H1 (cell line): ENCODE results near the gene HMGN3. TPM values are rescaled to one million over a fixed set of nuclear protein-coding genes. Genes with fewer than 3 reads are reported as not detected.
A peak's percentile ranks its signal among the peaks of the same experiment; 100 is the strongest.

ENCODE experiments used
- CTCF ChIA-PET: fragments of 300-600 bp; sonication (Branson Sonifier 250); formaldehyde crosslinking; loops from one replicate; lab custom pipeline; 2021; ENCODE audit not compliant: partially characterized antibody; lab: Charles Lee
- POLR2A ChIA-PET: fragments of 300-600 bp; sonication (Branson Sonifier 250); formaldehyde crosslinking; loops from one replicate; lab custom pipeline; 2021; ENCODE audit warnings: inconsistent platforms; ENCODE audit not compliant: partially characterized antibody; lab: Charles Lee
- DNase-seq, 2 experiments: peaks; one replicate each; pipeline versions ENCODE4 v3.0.0 to v3.0.0-alpha.2; 2010 to 2022; ENCODE audit warnings: low spot score in 2 of 2, low read depth in 1 of 2, mixed read lengths in 1 of 2
- FAIRE-seq: peaks from 2 replicates; lab custom pipeline; 2011; peaks lifted over from hg19 to GRCh38; lab: Jason Lieb, UNC
- H2AFZ ChIP-seq: 2 replicates; pipeline ENCODE4 v1.8.1; 2012; ENCODE audit warnings: low read length, inconsistent platforms
- H2AK5ac ChIP-seq: 2 replicates; pipeline ENCODE4 v1.6.1; 2013; ENCODE audit warnings: low read depth, low read length
- H2BK120ac ChIP-seq: replicated peaks from 2 replicates; pipeline ENCODE3; 2013; ENCODE audit warnings: low read depth, low read length, inconsistent platforms
- H2BK12ac ChIP-seq: 2 replicates; pipeline ENCODE4 v1.6.1; 2013; ENCODE audit warnings: low read depth, low read length
- H2BK15ac ChIP-seq: 2 replicates; pipeline ENCODE4 v1.6.1; 2013; ENCODE audit warnings: low read length
- H2BK20ac ChIP-seq: 2 replicates; pipeline ENCODE4 v1.6.1; 2013; ENCODE audit warnings: low read length
- H2BK5ac ChIP-seq: 2 replicates; pipeline ENCODE4 v1.6.1; 2013; ENCODE audit warnings: low read depth, low read length
- H3K14ac ChIP-seq: 2 replicates; pipeline ENCODE4 v1.6.1; 2013; ENCODE audit warnings: inconsistent platforms; ENCODE audit not compliant: insufficient read length
- H3K18ac ChIP-seq: 2 replicates; pipeline ENCODE4 v1.6.1; 2013; ENCODE audit warnings: low read length; ENCODE audit errors: extremely low read depth
- H3K23ac ChIP-seq: 2 replicates; pipeline ENCODE4 v1.6.1; 2013; ENCODE audit warnings: inconsistent platforms; ENCODE audit not compliant: insufficient read length
- H3K23me2 ChIP-seq: 2 replicates; pipeline ENCODE4 v1.6.1; 2013; ENCODE audit warnings: low read depth, low read length
- H3K27ac ChIP-seq: 2 replicates; pipeline ENCODE4 v1.6.1; 2011; ENCODE audit warnings: low read depth, low read length, inconsistent platforms
- H3K27me3 ChIP-seq, 4 experiments: replicated peaks in 1 of 4; 1 replicate in 1 of 4; 2 replicates in 3 of 4; pipeline versions ENCODE4 v1.6.1 to v1.8.1; 2011 to 2013; ENCODE audit warnings: low read length in 3 of 4, mild to moderate bottlenecking in 3 of 4, inconsistent platforms in 2 of 4, mixed read lengths in 2 of 4, moderate library complexity in 1 of 4; ENCODE audit not compliant: control insufficient read depth in 3 of 4, insufficient read depth in 3 of 4; ENCODE audit errors: extremely low read depth in 1 of 4
- H3K36me3 ChIP-seq, 4 experiments: 2 replicates each; pipeline versions ENCODE4 v1.6.1 to v1.8.1; 2011 to 2013; ENCODE audit warnings: mild to moderate bottlenecking in 4 of 4, low read length in 3 of 4, moderate library complexity in 2 of 4, control low read depth in 1 of 4, inconsistent platforms in 1 of 4; ENCODE audit not compliant: insufficient read depth in 4 of 4, control insufficient read depth in 2 of 4
- H3K4ac ChIP-seq: replicated peaks from 2 replicates; pipeline ENCODE3; 2013; ENCODE audit warnings: low read length, low read depth, mixed read lengths, inconsistent platforms; ENCODE audit not compliant: insufficient read length
- H3K4me1 ChIP-seq, 4 experiments: replicated peaks in 1 of 4; 1 replicate in 1 of 4; 2 replicates in 3 of 4; pipeline versions ENCODE4 v1.6.1 to v1.8.1; 2011 to 2013; ENCODE audit warnings: low read length in 3 of 4, inconsistent platforms in 2 of 4, mixed read lengths in 1 of 4; ENCODE audit not compliant: insufficient read depth in 4 of 4, control insufficient read depth in 3 of 4
- H3K4me2 ChIP-seq, 2 experiments: 2 replicates each; pipeline versions ENCODE4 v1.6.1 to v1.8.1; 2011 to 2013; ENCODE audit warnings: low read depth in 2 of 2, low read length in 2 of 2, control low read depth in 1 of 2, inconsistent platforms in 1 of 2, mild to moderate bottlenecking in 1 of 2; ENCODE audit not compliant: insufficient read depth in 1 of 2
- H3K4me3 ChIP-seq, 4 experiments: fragments of 200-600, 300-600 bp in 1 of 4; sonication (generic), shearing (Covaris generic), sonication (Bioruptor Twin) in 1 of 4; 2 replicates each; pipeline versions ENCODE4 v1.5.1 to v1.8.1; 2011 to 2016; ENCODE audit warnings: low read length in 4 of 4, low read depth in 3 of 4, control low read depth in 2 of 4, inconsistent platforms in 2 of 4, mild to moderate bottlenecking in 2 of 4, mixed read lengths in 1 of 4, moderate library complexity in 1 of 4; ENCODE audit not compliant: insufficient read depth in 2 of 4; ENCODE audit errors: extremely low read depth in 1 of 4
- H3K56ac ChIP-seq: replicated peaks from 2 replicates; pipeline ENCODE3; 2013; ENCODE audit warnings: low read depth, mild to moderate bottlenecking, mixed read lengths, low read length, inconsistent platforms; ENCODE audit not compliant: insufficient read length
- H3K79me1 ChIP-seq: 2 replicates; pipeline ENCODE4 v1.6.1; 2013; ENCODE audit warnings: low read depth, low read length, control low read depth
- H3K79me2 ChIP-seq, 2 experiments: 2 replicates each; pipeline versions ENCODE4 v1.6.1 to v1.8.1; 2012 to 2013; ENCODE audit warnings: low read length in 2 of 2, mild to moderate bottlenecking in 2 of 2, inconsistent platforms in 1 of 2; ENCODE audit not compliant: insufficient read depth in 2 of 2, control insufficient read depth in 1 of 2
- H3K9ac ChIP-seq, 4 experiments: replicated peaks in 1 of 4; 1 replicate in 1 of 4; 2 replicates in 3 of 4; pipeline versions ENCODE4 v1.6.1 to v1.8.1; 2011 to 2013; ENCODE audit warnings: low read depth in 3 of 4, low read length in 3 of 4, control low read depth in 2 of 4, mild to moderate bottlenecking in 2 of 4, moderate library complexity in 2 of 4, inconsistent platforms in 1 of 4; ENCODE audit errors: extremely low read depth in 1 of 4
- H3K9me3 ChIP-seq, 2 experiments: 2 replicates each; pipeline versions ENCODE4 v1.6.1 to v1.8.1; 2012 to 2013; ENCODE audit warnings: mild to moderate bottlenecking in 2 of 2, moderate library complexity in 2 of 2, control low read depth in 1 of 2, inconsistent platforms in 1 of 2, low read depth in 1 of 2, low read length in 1 of 2, mixed read lengths in 1 of 2; ENCODE audit not compliant: insufficient read depth in 2 of 2
- H4K20me1 ChIP-seq, 2 experiments: replicated peaks in 1 of 2; 2 replicates each; pipeline versions ENCODE3 to v1.8.1; 2011 to 2013; ENCODE audit warnings: inconsistent platforms in 2 of 2, low read length in 2 of 2, mild to moderate bottlenecking in 1 of 2; ENCODE audit not compliant: insufficient read depth in 2 of 2, control insufficient read depth in 1 of 2
- H4K5ac ChIP-seq: 2 replicates; pipeline ENCODE4 v1.6.1; 2013; ENCODE audit warnings: low read length, low read depth, mixed read lengths, inconsistent platforms; ENCODE audit not compliant: insufficient read length
- H4K8ac ChIP-seq: 2 replicates; pipeline ENCODE4 v1.8.0; 2013; ENCODE audit warnings: mild to moderate bottlenecking, moderate library complexity, low read length, inconsistent platforms; ENCODE audit not compliant: insufficient read depth; ENCODE audit errors: extremely low read depth
- H4K91ac ChIP-seq: replicated peaks from 2 replicates; pipeline ENCODE3; 2013; ENCODE audit warnings: low read length, mixed read lengths, inconsistent platforms; ENCODE audit not compliant: insufficient read length
- GTF2F1 ChIP-seq: IDR thresholded peaks from 2 replicates; pipeline ENCODE4 v1.6.1; 2012; ENCODE audit warnings: low read depth, low read length, improper control_type of control experiment, borderline replicate concordance
- WGBS, 2 experiments: shearing (Covaris generic) in 1 of 2; methylation state at CpG; one replicate each; pipeline versions ENCODE4 v1.1.6 to v1.1.7; 2013 to 2015; ENCODE audit warnings: low lambda C conversion rate in 2 of 2, mixed read lengths in 2 of 2, inconsistent platforms in 1 of 2, low coverage in 1 of 2, missing lambda C conversion rate in 1 of 2; ENCODE audit not compliant: insufficient replicate concordance in 2 of 2, insufficient coverage in 1 of 2, insufficient read length in 1 of 2; ENCODE audit errors: extremely low coverage in 1 of 2, missing lambda C conversion rate in 1 of 2; 5-methylcytosine and 5-hydroxymethylcytosine counted together
- polyA plus RNA-seq, 7 experiments: library from polyadenylated mRNA; depleted of rRNA in 3 of 7; stranded (reverse) in 5 of 7; unstranded in 2 of 7; fragments of >200 nt in 5 of 7; fragments of 200-250 nt in 2 of 7; gene quantifications; 1 replicate in 5 of 7; 2 replicates in 1 of 7; 4 replicates in 1 of 7; pipeline versions ENCODE4 v1.2.1 to v1.2.3, GENCODE V29; 2011 to 2013; ENCODE audit warnings: missing spikeins in 2 of 7, mixed read lengths in 2 of 7
- total RNA-seq: library from RNA; stranded (reverse); fragmentation: NEBNext Ultra II Directional; extraction: Animal tissue kit (Norgen Biotek cat#: 25700); gene quantifications from 2 replicates; pipeline ENCODE4 v1.2.1, GENCODE V29; 2021

HMGN3 gene
- total and polyA plus RNA-seq, 2 of the 8 experiments (the other 6 are each of a cell fraction or from before 2014, with no cell fraction given) = 84.4 to 167 TPM

- Histone ChIP-seq H4K8ac (no peak overlapping the region), H2BK12ac (no peak overlapping the region), H3K79me2 (no peaks in the 10 kb centered on the region), H4K91ac (no peak overlapping the region), H2AK5ac (no peak overlapping the region), H4K20me1 (no peaks in the 10 kb centered on the region), H3K9me3 (no peaks in the 10 kb centered on the region), H2BK15ac (no peak overlapping the region), H3K9ac (no peak overlapping the region), H4K5ac (no peak overlapping the region), H3K18ac (no peak overlapping the region), H3K27me3 (no peaks in the 10 kb centered on the region), H3K27ac (no peak overlapping the region), H3K14ac (no peak overlapping the region)
- POLR2A ChIA-PET = interaction anchor here (1.8 kb wide), 1 partner anchor 162 kb away, joined by 4 read pairs; the partner anchor contains the start of gene PHIP
- FAIRE-seq = no peak
- 90% methylated on average over 1 of the region's 1 CpG; no CpG with 5 or more reads in 1 of the 2 experiments for WGBS, 2 experiments
- no peak for DNase-seq
- TF ChIP-seq GTF2F1 = no peak
- TF ChIP-seq, all 59 proteins: peak for 0
- H3K56ac ChIP-seq = no peak overlapping the region
- no peaks in the 10 kb centered on the region for H3K79me1 ChIP-seq
- CTCF ChIA-PET = interaction anchor here (0.9 to 1.9 kb wide), 2 partner anchors 10 to 405 kb away, joined by 3 to 5 read pairs; no protein-coding TSS in a partner anchor
- H2BK20ac ChIP-seq = no peak overlapping the region
- no peak overlapping the region for H2AFZ ChIP-seq
- H2BK5ac ChIP-seq = no peak overlapping the region
- no peak overlapping the region for H3K23ac ChIP-seq
- H3K4me2 ChIP-seq = no peak overlapping the region
- H3K4ac ChIP-seq = peak overlapping the region; percentile 27
- H3K23me2 ChIP-seq = no peaks in the 10 kb centered on the region
- H3K36me3 ChIP-seq = no peaks in the 10 kb centered on the region
- no peak overlapping the region for H2BK120ac ChIP-seq
- H3K4me1 ChIP-seq = no peaks in the 10 kb centered on the region
- H3K4me3 ChIP-seq = no peak overlapping the region
Observed at GRCh38 chr6:79240509-79240908, 6.0 kb upstream of the HMGN3 start.
